Trophoblast cell (in vitro differentiated cells and primary cell): ENCODE data around the gene CBFA2T3.

Experiments
- DNase-seq, 2 donors: peaks; one replicate each; pipeline ENCODE4 v3.0.0-alpha.2; 2016
- H2AFZ ChIP-seq: 2 replicates; pipeline ENCODE4 v1.6.1; 2013; ENCODE audit warnings: low read length, moderate library complexity, mild to moderate bottlenecking; ENCODE audit not compliant: insufficient read depth, poor library complexity
- H2AK5ac ChIP-seq: 2 replicates; pipeline ENCODE4 v1.6.1; 2013; ENCODE audit warnings: mild to moderate bottlenecking, low read length
- H2BK120ac ChIP-seq: 2 replicates; pipeline ENCODE4 v1.6.1; 2013; ENCODE audit warnings: low read length, mild to moderate bottlenecking, moderate library complexity; ENCODE audit not compliant: insufficient read depth, poor library complexity
- H2BK12ac ChIP-seq: 2 replicates; pipeline ENCODE4 v1.6.1; 2013; ENCODE audit warnings: mild to moderate bottlenecking, low read length, moderate library complexity
- H2BK5ac ChIP-seq: 2 replicates; pipeline ENCODE4 v1.6.1; 2013; ENCODE audit warnings: low read length, low read depth, moderate library complexity, mild to moderate bottlenecking; ENCODE audit not compliant: poor library complexity
- H3K14ac ChIP-seq: 2 replicates; pipeline ENCODE4 v1.6.1; 2013; ENCODE audit warnings: mild to moderate bottlenecking, low read length
- H3K18ac ChIP-seq: 2 replicates; pipeline ENCODE4 v1.6.1; 2013; ENCODE audit warnings: mild to moderate bottlenecking, low read length
- H3K23ac ChIP-seq: 2 replicates; pipeline ENCODE4 v1.6.1; 2013; ENCODE audit warnings: low read length
- H3K27ac ChIP-seq: 2 replicates; pipeline ENCODE4 v1.5.1; 2013; ENCODE audit warnings: low read depth, mild to moderate bottlenecking, inconsistent platforms, low read length, moderate library complexity
- H3K27me3 ChIP-seq: 2 replicates; pipeline ENCODE4 v1.6.1; 2013; ENCODE audit warnings: inconsistent platforms, mild to moderate bottlenecking, low read length, moderate library complexity; ENCODE audit not compliant: insufficient read depth
- H3K36me3 ChIP-seq, 2 experiments: 1 replicate in 1 of 2; 2 replicates in 1 of 2; pipeline ENCODE4 v1.6.1; 2013; ENCODE audit warnings: low read length in 2 of 2, mild to moderate bottlenecking in 2 of 2, moderate library complexity in 1 of 2; ENCODE audit not compliant: insufficient read depth in 2 of 2, control insufficient read depth in 1 of 2
- H3K4ac ChIP-seq: 2 replicates; pipeline ENCODE4 v1.6.1; 2013; ENCODE audit warnings: low read depth, mild to moderate bottlenecking, low read length, moderate library complexity
- H3K4me1 ChIP-seq, 2 experiments: 1 replicate in 1 of 2; 2 replicates in 1 of 2; pipeline ENCODE4 v1.6.1; 2013; ENCODE audit warnings: low read length in 2 of 2, mild to moderate bottlenecking in 2 of 2, moderate library complexity in 1 of 2; ENCODE audit not compliant: insufficient read depth in 2 of 2, control insufficient read depth in 1 of 2
- H3K4me2 ChIP-seq: 2 replicates; pipeline ENCODE4 v1.6.1; 2013; ENCODE audit warnings: inconsistent platforms, mild to moderate bottlenecking, low read length, moderate library complexity
- H3K4me3 ChIP-seq: 2 replicates; pipeline ENCODE4 v1.5.1; 2013; ENCODE audit warnings: mild to moderate bottlenecking, low read depth, low read length, inconsistent platforms
- H3K79me1 ChIP-seq: one replicate; pipeline ENCODE4 v1.6.1; 2013; ENCODE audit warnings: low read length
- H3K79me2 ChIP-seq: 2 replicates; pipeline ENCODE4 v1.6.1; 2013; ENCODE audit warnings: low read length, mild to moderate bottlenecking; ENCODE audit not compliant: control insufficient read depth, insufficient read depth, poor library complexity
- H3K9ac ChIP-seq: 2 replicates; pipeline ENCODE4 v1.6.1; 2013; ENCODE audit warnings: mild to moderate bottlenecking, low read length
- H3K9me3 ChIP-seq: 2 replicates; pipeline ENCODE4 v1.6.1; 2013; ENCODE audit warnings: low read depth, mild to moderate bottlenecking, control low read depth, inconsistent platforms, low read length; ENCODE audit not compliant: insufficient read depth
- H4K12ac ChIP-seq: 2 replicates; pipeline ENCODE4 v1.6.1; 2013; ENCODE audit warnings: low read depth, mild to moderate bottlenecking, low read length, moderate library complexity
- H4K8ac ChIP-seq: 2 replicates; pipeline ENCODE4 v1.6.1; 2013; ENCODE audit warnings: low read depth, mild to moderate bottlenecking, low read length, moderate library complexity
- H4K91ac ChIP-seq: one replicate; pipeline ENCODE4 v1.6.1; 2013; ENCODE audit warnings: low read depth, mild to moderate bottlenecking, low read length, moderate library complexity
- WGBS: extraction: QIAGEN DNeasy Blood & Tissue Kit; methylation state at CpG from one replicate; pipeline ENCODE4 v1.1.7; 2013; ENCODE audit warnings: missing lambda C conversion rate; ENCODE audit not compliant: insufficient read length, insufficient coverage; ENCODE audit errors: extremely low coverage; 5-methylcytosine and 5-hydroxymethylcytosine counted together

The CBFA2T3 gene

DNA sequence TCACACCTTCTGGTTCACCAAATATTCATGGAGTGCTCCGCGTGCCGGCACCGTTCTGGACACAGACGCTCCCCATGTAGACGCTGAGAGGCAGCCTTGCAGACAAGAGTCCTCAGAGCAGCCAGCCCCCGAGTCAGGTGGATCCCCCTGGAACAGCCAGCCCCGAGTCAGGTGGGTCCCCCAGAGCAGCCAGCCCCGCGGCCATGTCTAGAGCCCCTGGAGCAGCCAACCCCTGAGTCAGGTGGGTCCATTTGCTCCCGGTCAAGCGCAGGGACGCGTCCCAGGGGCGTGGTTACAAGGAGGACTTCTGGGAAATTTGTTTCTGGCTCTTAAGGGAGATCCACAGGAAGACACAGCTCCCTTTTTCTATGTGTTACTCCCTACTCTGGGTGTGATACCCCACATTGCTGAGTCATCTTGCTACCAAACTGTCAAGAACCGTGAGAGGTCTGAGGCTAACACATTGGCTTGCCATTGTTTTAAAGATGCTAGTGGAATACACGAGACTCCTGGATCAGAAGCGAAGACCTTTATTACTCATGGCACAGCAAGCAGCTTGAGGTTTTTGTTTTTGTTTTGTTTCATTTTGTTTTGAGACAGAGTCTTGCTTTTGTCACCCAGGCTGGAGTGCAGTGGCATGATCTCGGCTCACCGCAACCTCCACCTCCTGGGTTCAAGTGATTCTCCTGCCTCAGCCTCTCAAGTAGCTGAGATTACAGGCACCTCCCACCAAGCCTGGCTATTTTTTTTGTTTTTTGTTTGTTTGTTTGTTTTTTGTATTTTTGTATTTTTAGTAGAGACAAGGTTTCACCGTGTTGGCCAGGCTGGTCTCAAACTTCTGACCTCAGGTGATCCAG is 43.3 kb upstream of the CBFA2T3 start:
- H2AK5ac ChIP-seq: no peak overlapping the region
- H3K27me3 ChIP-seq: no peaks in the 10 kb centered on the region
- DNase-seq: no peak
- H3K27ac ChIP-seq: no peak overlapping the region
- no peak overlapping the region for H3K4me2 ChIP-seq
- no peak overlapping the region for H4K91ac ChIP-seq
- H3K4me3 ChIP-seq: no peak overlapping the region
- no peak overlapping the region for H4K12ac ChIP-seq
- H2BK5ac ChIP-seq: no peak overlapping the region
- no peak overlapping the region for H3K14ac ChIP-seq
- H3K79me2 ChIP-seq: no peaks in the 10 kb centered on the region
- H3K4me1 ChIP-seq: no peaks in the 10 kb centered on the region
- H3K36me3 ChIP-seq: no peaks in the 10 kb centered on the region
- H3K18ac ChIP-seq: no peak overlapping the region
- H4K8ac ChIP-seq: no peak overlapping the region
- H2AFZ ChIP-seq: no peak overlapping the region
- no CpG with 5 or more reads among the region's 21 CpGs for WGBS
- no peak overlapping the region for H3K4ac ChIP-seq
- H3K9me3 ChIP-seq: peaks cover 15% of the 10 kb centered on the region
- no peaks in the 10 kb centered on the region for H3K79me1 ChIP-seq
- H2BK120ac ChIP-seq: no peak overlapping the region
- H3K9ac ChIP-seq: no peak overlapping the region
- H3K23ac ChIP-seq: no peak overlapping the region
- no peak overlapping the region for H2BK12ac ChIP-seq

DNA sequence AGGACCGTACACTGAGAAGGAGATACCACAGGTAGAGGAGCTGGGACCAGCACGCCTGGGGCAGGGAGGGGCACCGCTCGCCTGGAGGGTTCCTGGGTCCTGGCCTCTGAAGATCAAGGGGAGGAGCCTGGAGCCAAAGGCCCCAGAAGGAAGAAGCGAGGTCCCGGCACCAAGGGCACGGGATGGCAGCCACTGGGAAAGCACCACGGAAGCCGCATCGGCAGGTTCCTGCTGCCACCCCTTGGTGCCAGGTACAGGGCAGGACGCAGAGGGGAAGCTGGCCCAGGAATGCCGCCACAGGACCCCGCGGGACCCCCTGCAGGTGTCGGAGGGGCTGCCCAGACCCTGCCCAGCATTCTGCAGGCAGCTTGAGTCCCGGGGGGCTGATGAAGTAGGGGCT is 42.5 kb upstream of the CBFA2T3 start:
- H3K79me1 ChIP-seq: no peaks in the 10 kb centered on the region
- H3K27me3 ChIP-seq: no peaks in the 10 kb centered on the region
- no peak overlapping the region for H2AFZ ChIP-seq
- no peaks in the 10 kb centered on the region for H3K36me3 ChIP-seq
- no peaks in the 10 kb centered on the region for H3K79me2 ChIP-seq
- H3K27ac ChIP-seq: no peak overlapping the region
- H3K9me3 ChIP-seq: peaks cover 15% of the 10 kb centered on the region
- no peak overlapping the region for H2BK5ac ChIP-seq
- no peak overlapping the region for H2BK120ac ChIP-seq
- no peak overlapping the region for H3K4ac ChIP-seq
- no peak overlapping the region for H4K91ac ChIP-seq
- no peak overlapping the region for H2AK5ac ChIP-seq
- no peak overlapping the region for H2BK12ac ChIP-seq
- H3K4me2 ChIP-seq: no peak overlapping the region
- no peak overlapping the region for H3K23ac ChIP-seq
- no peak for DNase-seq
- WGBS: no CpG with 5 or more reads among the region's 16 CpGs
- no peaks in the 10 kb centered on the region for H3K4me1 ChIP-seq
- H4K12ac ChIP-seq: no peak overlapping the region
- H3K14ac ChIP-seq: no peak overlapping the region
- no peak overlapping the region for H3K4me3 ChIP-seq
- H3K18ac ChIP-seq: no peak overlapping the region
- H3K9ac ChIP-seq: no peak overlapping the region
- H4K8ac ChIP-seq: no peak overlapping the region

DNA sequence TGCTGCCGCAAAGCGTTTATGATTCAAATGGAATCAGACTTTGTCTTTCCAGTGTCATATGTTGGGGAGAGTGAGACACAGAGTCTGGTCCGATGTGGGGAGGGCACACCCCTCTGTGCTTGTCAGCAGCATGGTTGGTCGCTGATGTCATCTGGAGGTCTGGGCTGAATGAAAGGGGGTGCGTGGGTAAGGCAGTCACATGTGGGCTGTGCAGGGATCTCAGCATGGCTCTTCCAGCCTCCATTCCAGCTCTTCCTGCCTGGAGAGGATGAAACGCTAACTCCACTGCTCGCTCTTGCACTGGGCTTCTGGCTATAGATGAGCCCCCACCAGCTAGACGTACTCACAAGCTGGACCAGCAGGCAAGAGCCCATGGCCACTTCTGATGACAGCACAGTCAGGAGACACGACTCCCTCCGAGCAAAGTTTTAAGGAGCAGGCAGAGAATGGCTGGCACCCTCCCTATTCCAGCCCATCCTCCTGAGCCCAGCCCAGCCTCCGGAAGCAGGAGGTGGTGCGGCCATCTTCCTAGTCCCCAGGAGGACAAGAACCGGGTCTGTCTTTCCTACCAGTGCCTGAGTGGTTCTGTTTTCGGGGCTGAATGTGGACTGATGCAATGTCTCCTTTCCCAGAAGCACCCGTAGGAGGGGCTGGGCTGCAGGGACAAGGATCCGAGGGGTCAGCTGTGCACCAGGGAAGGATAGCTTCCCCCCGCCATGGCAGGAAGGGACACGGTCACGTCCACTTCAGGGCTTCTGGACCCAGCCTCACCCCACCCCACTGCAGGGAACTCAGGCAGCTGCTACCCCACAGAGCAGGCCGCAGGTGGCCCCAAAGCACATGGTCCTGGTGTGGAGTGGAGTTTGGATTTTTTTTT is 41.5 kb upstream of the CBFA2T3 start:
- WGBS: no CpG with 5 or more reads among the region's 20 CpGs
- Histone ChIP-seq H3K4me3 (peak overlapping the region; percentile 2), H3K18ac (no peak overlapping the region), H3K9ac (no peak overlapping the region), H2AFZ (no peak overlapping the region), H3K9me3 (peaks cover 15% of the 10 kb centered on the region), H2BK5ac (no peak overlapping the region), H2AK5ac (no peak overlapping the region), H3K23ac (no peak overlapping the region), H4K91ac (no peak overlapping the region), H3K79me1 (no peaks in the 10 kb centered on the region), H3K27ac (no peak overlapping the region), H3K4me2 (no peak overlapping the region), H3K27me3 (no peaks in the 10 kb centered on the region), H4K12ac (no peak overlapping the region), H3K4me1 (no peaks in the 10 kb centered on the region), H3K36me3 (no peaks in the 10 kb centered on the region), H4K8ac (no peak overlapping the region), H2BK120ac (no peak overlapping the region), H3K14ac (no peak overlapping the region), H2BK12ac (no peak overlapping the region), H3K79me2 (no peaks in the 10 kb centered on the region), H3K4ac (no peak overlapping the region)
- DNase-seq: no peak

DNA sequence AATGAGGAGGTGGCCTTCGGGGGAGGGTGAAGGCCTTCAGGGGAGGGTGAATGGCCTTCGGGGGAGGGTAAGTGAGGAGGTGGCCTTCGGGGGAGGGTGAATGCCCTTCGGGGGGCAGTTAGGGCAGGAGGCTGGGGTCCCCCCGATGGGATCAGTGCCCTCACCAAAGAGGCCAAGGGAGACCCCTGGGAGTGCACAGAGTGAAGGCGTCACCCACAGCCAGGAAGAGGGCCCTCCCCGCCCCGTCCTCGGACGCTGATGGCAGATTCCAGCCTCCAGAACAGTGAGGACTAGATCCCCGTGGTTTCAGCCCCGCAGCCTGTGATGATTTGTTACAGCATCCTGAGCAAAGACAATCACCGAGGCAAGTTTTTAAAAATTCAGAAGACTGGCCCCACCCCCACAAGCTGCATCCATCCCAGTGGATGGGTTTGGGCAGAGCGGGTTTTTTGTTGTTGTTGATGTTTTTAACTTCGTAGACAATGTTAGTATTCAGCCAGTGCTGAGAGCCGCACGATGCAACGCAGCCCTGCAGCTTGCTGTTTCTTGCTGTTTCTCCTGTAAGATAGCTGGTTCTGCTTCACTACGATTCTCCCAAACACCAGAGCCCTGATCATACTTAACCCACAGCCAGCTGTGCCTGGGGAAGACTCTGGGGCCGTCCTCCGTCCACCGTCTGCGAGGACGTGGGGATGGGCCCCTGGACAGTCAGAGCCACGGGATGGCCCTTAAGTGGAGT is 40.7 kb upstream of the CBFA2T3 start:
- H3K14ac ChIP-seq: no peak overlapping the region
- H4K12ac ChIP-seq: no peak overlapping the region
- H3K79me2 ChIP-seq: no peaks in the 10 kb centered on the region
- H3K9ac ChIP-seq: no peak overlapping the region
- no peaks in the 10 kb centered on the region for H3K79me1 ChIP-seq
- H4K8ac ChIP-seq: no peak overlapping the region
- no peak overlapping the region for H3K18ac ChIP-seq
- H3K4ac ChIP-seq: no peak overlapping the region
- no peaks in the 10 kb centered on the region for H3K27me3 ChIP-seq
- H2AFZ ChIP-seq: no peak overlapping the region
- no CpG with 5 or more reads among the region's 25 CpGs for WGBS
- H3K4me3 ChIP-seq: no peak overlapping the region
- no peak overlapping the region for H2AK5ac ChIP-seq
- no peak overlapping the region for H2BK120ac ChIP-seq
- H3K9me3 ChIP-seq: peaks cover 10% of the 10 kb centered on the region
- no peaks in the 10 kb centered on the region for H3K4me1 ChIP-seq
- no peak for DNase-seq
- H3K4me2 ChIP-seq: no peak overlapping the region
- no peak overlapping the region for H4K91ac ChIP-seq
- H2BK12ac ChIP-seq: no peak overlapping the region
- H3K27ac ChIP-seq: no peak overlapping the region
- H3K23ac ChIP-seq: no peak overlapping the region
- no peaks in the 10 kb centered on the region for H3K36me3 ChIP-seq
- H2BK5ac ChIP-seq: no peak overlapping the region
